Left lung (tissue), 10 donors: ENCODE results near the gene MLLT3. TPM values are rescaled to one million over a fixed set of nuclear protein-coding genes. Genes with fewer than 3 reads are reported as not detected.

Experiments used
- ATAC-seq: fragments of 200-7000 bp; cut with Tn5 transposase; one replicate; pipeline ENCODE4 v1.9.1; 2020; ENCODE audit warnings: moderate library complexity
- DNase-seq, 4 donors: peaks; one replicate each; pipeline ENCODE4 v3.0.0-alpha.2; 2013 to 2020
- H3K27ac ChIP-seq, 2 donors: fragments of 200-600 bp; sonication (generic) in 1 of 2; one replicate each; pipeline versions ENCODE4 v1.5.0 to v1.8.0; 2020 to 2021
- H3K27me3 ChIP-seq, 2 donors: fragments of 200-600 bp; sonication (generic) in 1 of 2; one replicate each; pipeline versions ENCODE4 v1.5.0 to v1.8.0; 2020 to 2021
- H3K36me3 ChIP-seq, 2 donors: fragments of 200-600 bp; sonication (generic) in 1 of 2; one replicate each; pipeline versions ENCODE4 v1.5.0 to v1.8.0; 2020 to 2021
- H3K4me1 ChIP-seq, 2 donors: fragments of 200-600 bp; one replicate each; pipeline ENCODE4 v1.8.0; 2021
- H3K4me3 ChIP-seq, 2 donors: fragments of 200-600 bp; sonication (generic) in 1 of 2; one replicate each; pipeline versions ENCODE4 v1.5.0 to v1.8.0; 2020 to 2021; ENCODE audit warnings: mild to moderate bottlenecking in 1 of 2
- H3K9me3 ChIP-seq, 2 donors: fragments of 200-600 bp; sonication (generic) in 1 of 2; one replicate each; pipeline versions ENCODE4 v1.5.0 to v1.8.0; 2020 to 2021
- intact Hi-C, 2 donors: fragments of 100-400 bp; cut with DNase I; formaldehyde crosslinking; loops; one replicate each; pipeline versions ENCODE4 v1.11.2 to v1.14.2; 2022
- polyA plus RNA-seq, 6 donors: library from polyadenylated mRNA; unstranded; fragments of 120-200 nt; gene quantifications; one replicate each; pipeline ENCODE4 v1.2.1, GENCODE V29; 2013; ENCODE audit not compliant: insufficient read length in 6 of 6
- total RNA-seq, 2 donors: library from RNA; stranded (reverse); fragmentation: NEBNext Ultra II Directional; extraction: Animal tissue kit (Norgen Biotek cat#: 25700); gene quantifications; one replicate each; pipeline ENCODE4 v1.2.1, GENCODE V29; 2021
- TF ChIP-seq, protein P1 (sequence below), 2 donors: fragments of 200-600 bp; sonication (generic) in 1 of 2; IDR thresholded peaks; one replicate each; pipeline versions ENCODE4 v1.5.0 to v1.8.0; 2021; ENCODE audit warnings: antibody characterized with exemption in 2 of 2
- donor health status: DM: no; HTN: yes; CAD: no.
- donor health status: DM: no; HTN: no; CAD: no.

MLLT3 gene
- total and polyA plus RNA-seq, 8 donors = 17.0 to 38.2 (median 32.5) TPM

DNA sequence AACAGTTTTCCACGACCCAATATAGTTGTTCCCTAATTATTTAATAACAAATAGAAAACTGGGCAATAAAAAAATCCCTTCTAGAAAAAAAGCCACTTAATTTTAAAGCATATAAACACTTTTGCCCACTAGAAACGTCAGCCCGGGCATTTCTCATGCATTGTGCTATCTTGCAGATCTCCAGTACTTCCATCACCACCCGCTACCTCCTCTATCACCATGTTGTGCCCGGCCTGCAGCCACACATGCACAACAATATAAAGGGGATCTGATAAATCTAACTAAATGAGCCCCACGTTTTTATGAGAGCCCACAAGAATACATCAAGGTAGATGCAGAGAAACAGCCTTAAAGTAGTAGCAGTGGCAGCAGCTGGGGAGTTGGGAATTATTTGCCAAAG lies 272.7 kb downstream of the MLLT3 start:
- intact Hi-C loops = no loop called here
- Histone ChIP-seq H3K36me3 (peaks cover 0 to 7% of the 10 kb centered on the region in 2 donors), H3K9me3 (no peaks in the 10 kb centered on the region), H3K4me3 (no peak overlapping the region), H3K27ac (no peak overlapping the region), H3K4me1 (no peaks in the 10 kb centered on the region), H3K27me3 (no peaks in the 10 kb centered on the region)
- ATAC-seq = no peak
- TF ChIP-seq, protein P1, sequence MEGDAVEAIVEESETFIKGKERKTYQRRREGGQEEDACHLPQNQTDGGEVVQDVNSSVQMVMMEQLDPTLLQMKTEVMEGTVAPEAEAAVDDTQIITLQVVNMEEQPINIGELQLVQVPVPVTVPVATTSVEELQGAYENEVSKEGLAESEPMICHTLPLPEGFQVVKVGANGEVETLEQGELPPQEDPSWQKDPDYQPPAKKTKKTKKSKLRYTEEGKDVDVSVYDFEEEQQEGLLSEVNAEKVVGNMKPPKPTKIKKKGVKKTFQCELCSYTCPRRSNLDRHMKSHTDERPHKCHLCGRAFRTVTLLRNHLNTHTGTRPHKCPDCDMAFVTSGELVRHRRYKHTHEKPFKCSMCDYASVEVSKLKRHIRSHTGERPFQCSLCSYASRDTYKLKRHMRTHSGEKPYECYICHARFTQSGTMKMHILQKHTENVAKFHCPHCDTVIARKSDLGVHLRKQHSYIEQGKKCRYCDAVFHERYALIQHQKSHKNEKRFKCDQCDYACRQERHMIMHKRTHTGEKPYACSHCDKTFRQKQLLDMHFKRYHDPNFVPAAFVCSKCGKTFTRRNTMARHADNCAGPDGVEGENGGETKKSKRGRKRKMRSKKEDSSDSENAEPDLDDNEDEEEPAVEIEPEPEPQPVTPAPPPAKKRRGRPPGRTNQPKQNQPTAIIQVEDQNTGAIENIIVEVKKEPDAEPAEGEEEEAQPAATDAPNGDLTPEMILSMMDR (IDR thresholded peaks at IDR 0.05) = no peak
- no peak for DNase-seq

DNA sequence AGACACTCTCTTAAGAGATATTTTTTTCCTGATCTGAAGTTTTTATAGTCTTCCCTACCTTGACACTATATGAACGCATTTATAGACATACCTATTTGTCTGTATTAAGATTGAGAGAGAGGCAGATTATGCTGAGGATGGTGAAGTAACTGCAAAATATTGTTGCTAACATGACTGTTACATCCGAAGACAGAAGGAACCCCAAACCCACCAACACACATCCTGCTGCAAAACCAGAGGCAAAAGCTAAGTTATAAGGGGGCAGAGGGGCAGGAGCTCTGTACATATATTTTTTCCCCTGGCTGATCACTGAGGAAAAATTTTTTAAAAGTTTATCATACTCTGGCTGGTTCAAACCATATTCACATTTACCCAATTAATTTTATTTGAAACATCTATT lies 279.0 kb downstream of the MLLT3 start:
- peaks cover 0 to 7% of the 10 kb centered on the region in 2 donors for H3K36me3 ChIP-seq
- H3K9me3 ChIP-seq = no peaks in the 10 kb centered on the region
- DNase-seq = no peak
- intact Hi-C loops = no loop called here
- TF ChIP-seq, protein P1 (IDR thresholded peaks at IDR 0.05) = no peak
- no peak overlapping the region for H3K27ac ChIP-seq
- H3K4me1 ChIP-seq = no peaks in the 10 kb centered on the region
- peaks cover 0 to 8% of the 10 kb centered on the region in 2 donors for H3K27me3 ChIP-seq
- no peak for ATAC-seq
- H3K4me3 ChIP-seq = no peak overlapping the region

DNA sequence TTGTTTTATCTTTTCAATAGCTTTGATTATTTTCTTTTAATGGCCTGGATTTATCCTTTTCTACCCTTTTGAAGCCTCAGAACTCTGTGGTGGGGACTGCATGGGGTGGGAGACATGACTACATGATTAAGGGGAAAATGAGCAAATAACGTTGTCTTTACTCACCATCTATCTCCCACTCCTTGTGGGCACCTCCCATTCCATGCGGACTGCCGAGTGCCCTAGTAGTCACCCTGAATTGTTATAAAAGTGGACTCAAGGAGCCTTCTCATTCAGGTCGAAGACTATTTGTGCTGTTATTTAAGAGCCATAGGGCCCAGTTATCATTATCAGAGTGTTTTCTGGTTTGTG lies 281.8 kb downstream of the MLLT3 start:
- Histone ChIP-seq H3K27ac (no peak overlapping the region), H3K4me3 (no peak overlapping the region), H3K27me3 (peaks cover 0 to 8% of the 10 kb centered on the region in 2 donors), H3K36me3 (no peaks in the 10 kb centered on the region), H3K4me1 (no peaks in the 10 kb centered on the region), H3K9me3 (no peaks in the 10 kb centered on the region)
- TF ChIP-seq, protein P1 (IDR thresholded peaks at IDR 0.05) = no peak
- no peak for ATAC-seq
- intact Hi-C loops = no loop called here
- DNase-seq = no peak

DNA sequence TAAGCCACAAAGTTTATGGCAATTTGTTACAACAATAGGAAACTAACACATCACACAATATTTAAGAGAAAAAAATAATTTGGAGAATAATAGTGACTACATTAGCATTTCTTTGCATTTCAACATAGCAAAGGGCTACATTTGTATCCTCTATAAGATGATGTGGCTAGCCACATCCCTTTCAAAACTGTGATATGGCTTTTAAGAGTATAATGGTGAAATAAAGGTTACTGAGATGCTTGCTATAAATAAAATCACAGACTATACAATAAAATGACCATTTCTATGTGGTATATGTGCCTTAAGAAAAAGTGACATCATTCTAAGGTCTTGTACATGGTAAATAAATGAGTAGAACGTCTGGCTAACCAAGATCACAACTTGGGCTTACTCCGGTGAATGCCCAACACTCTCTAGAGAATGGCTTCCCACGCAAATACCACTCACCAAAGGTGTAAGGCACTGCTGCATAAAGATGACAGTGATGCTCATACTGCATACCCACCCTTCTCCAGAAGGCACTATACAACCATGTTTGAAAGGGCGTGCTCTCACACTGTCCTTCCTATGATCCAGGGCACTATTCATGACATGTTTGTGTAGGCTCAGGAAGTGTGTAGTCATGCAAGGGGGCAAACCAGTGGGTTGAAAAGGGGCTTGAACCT lies 286.5 kb downstream of the MLLT3 start:
- Histone ChIP-seq H3K4me3 (no peak overlapping the region), H3K27me3 (peaks cover 0 to 8% of the 10 kb centered on the region in 2 donors), H3K4me1 (no peaks in the 10 kb centered on the region), H3K27ac (no peak overlapping the region), H3K36me3 (no peaks in the 10 kb centered on the region), H3K9me3 (no peaks in the 10 kb centered on the region)
- intact Hi-C loops = no loop called here
- TF ChIP-seq, protein P1 (IDR thresholded peaks at IDR 0.05) = no peak
- ATAC-seq = no peak
- no peak for DNase-seq

DNA sequence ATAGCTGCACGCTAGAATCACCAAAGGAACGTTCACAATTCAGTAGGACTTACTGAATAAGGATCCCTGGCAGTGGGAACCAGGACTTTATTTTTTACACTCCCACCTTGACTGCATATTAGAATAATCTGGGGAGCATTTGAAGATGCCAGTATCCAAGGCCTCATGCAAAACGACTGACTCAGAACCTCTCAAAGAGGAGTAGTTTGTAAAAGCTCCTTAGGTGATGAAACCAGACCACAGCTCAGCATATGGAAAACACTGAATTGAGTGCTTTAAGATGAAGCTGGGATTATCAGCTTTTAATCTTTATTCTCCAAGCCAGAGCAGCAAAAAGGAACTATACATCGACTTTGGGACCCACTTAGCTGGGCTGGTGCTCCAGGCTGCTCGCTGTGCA lies 288.3 kb downstream of the MLLT3 start:
- no peak for DNase-seq
- no peaks in the 10 kb centered on the region for H3K9me3 ChIP-seq
- TF ChIP-seq, protein P1 (IDR thresholded peaks at IDR 0.05) = no peak
- H3K27me3 ChIP-seq = peaks cover 0 to under 1% of the 10 kb centered on the region in 2 donors
- ATAC-seq = no peak
- intact Hi-C loops = no loop called here
- no peak overlapping the region for H3K27ac ChIP-seq
- H3K4me3 ChIP-seq = no peak overlapping the region
- H3K36me3 ChIP-seq = no peaks in the 10 kb centered on the region
- H3K4me1 ChIP-seq = no peaks in the 10 kb centered on the region
